GM19328 (cell line): Measurements from ENCODE around the gene TACC3.

ENCODE experiments used
- ATAC-seq: cut with Tn5 transposase; IDR thresholded peaks from one replicate; pipeline ENCODE4 v1.9.1; 2021; ENCODE audit warnings: mild to moderate bottlenecking, moderate library complexity; ENCODE audit not compliant: unreplicated experiment

Gene TACC3

DNA sequence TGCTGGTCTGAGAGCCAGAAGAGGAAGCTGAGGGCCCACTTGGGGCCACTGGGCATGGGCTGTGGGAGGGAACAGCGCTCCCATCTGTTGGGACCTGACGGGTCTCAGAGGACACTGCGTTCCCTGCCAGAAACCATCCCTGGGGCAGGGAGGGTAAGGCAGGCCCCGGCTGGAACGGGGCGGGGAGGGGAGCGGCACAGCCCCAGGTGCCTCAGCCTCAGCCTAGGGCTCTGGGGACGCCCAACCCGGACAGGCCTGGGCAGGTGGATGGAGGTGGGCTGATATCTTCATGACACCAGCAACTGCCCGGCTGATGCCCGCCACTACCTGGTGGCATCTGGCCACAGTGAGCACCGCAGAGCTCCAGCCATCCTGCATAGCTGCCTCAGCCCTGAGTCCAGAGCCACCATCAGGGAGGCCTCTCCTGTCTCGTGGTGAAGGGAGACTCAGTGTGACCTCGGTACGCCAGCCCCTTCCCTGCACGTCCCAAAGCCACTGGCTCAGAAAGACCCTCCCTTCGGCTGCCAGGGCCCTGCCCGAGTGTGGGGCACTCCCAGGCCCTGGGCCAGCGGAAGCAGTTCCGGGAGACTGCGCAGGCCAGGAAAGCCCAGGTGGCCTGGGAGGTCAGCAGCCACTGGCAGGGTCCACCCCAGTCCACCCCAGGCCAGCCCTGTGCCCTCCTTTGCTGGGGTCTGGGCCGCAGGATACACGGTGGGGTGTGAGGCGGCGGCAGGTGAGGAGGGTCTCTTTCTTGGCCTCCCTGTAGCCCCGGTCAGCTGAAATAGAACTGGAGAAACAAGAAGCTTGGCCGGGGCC lies 37.2 kb downstream of the TACC3 start:
- no peak for ATAC-seq

DNA sequence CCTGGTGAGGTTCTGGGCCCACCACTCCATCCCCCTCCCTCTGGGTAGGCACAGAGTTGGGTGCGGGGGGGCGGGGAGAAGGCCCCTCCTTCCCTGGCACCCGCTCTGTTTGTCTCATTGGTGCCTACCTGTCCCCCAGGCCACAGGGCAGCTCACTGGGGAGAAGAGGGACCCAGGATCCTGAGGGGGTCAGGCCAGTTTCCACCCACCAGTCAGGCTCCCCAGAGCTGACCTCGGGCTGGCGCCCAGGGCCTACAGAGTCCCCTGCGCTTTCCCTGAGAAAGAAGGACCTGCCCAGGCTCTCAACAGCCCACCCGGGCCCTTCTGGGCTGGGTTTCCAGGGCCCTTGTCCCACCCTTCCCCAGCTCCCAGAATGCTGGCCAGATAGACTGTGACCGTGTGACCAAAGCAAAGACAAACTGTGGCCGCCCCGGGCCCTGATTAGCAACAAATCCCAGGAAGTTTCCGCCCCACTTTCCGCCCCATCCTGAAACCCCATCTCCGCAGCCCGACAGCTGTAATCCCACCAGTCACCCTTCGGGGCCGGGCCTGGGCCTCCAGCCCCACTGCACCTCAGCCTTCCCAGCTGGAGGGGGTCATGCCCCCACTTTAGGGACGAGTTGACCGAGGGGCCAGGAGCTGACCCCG lies 38.0 kb downstream of the TACC3 start:
- ATAC-seq = no peak

DNA sequence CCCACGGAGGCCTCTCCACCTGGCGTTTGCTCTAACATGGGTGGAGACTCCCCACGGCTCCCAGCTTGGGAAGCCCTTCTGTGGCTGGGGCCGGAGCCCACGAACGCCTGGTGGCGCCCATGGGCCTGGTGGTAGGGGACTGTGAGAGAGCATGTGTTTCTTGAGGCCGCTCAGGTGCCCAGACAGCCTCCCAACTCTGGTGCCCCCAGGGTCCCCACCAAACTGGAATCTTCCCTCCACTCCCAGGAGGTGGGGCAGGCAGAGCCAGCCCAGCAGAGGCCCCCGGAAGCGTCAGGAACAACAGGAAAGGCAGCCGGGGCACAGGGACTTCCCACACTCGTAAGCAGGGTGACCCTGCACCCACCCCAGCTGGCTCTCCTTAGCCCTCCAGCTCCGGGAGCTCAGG lies 38.5 kb downstream of the TACC3 start:
- ATAC-seq = no peak

DNA sequence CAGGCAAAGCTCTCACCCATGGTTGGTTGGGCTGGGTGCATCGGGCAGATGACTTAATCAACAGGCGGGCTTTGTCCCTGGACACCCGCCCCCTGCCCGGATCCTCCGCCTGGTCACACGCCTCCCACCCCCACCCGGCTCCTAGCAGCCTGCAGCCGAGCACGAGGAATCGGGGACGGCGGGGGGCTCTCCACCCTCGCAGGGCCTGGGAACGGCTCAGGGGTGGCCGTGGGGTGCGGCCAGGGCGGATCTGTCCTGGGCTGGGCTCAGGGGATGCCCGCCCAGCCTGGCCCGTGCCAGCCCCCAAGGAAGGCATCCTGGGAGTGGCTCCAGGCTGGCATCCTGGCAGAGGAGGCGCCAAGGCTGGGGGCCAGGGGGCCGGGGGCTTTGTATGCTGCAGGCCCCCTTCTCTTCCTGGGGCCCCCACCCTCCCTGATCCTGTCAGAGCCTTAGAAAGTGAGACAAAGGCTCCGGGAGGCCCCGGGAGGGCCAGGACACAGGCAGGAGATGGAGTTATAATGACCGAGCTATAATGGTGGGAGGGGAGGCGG lies 39.3 kb downstream of the TACC3 start:
- ATAC-seq = no peak

DNA sequence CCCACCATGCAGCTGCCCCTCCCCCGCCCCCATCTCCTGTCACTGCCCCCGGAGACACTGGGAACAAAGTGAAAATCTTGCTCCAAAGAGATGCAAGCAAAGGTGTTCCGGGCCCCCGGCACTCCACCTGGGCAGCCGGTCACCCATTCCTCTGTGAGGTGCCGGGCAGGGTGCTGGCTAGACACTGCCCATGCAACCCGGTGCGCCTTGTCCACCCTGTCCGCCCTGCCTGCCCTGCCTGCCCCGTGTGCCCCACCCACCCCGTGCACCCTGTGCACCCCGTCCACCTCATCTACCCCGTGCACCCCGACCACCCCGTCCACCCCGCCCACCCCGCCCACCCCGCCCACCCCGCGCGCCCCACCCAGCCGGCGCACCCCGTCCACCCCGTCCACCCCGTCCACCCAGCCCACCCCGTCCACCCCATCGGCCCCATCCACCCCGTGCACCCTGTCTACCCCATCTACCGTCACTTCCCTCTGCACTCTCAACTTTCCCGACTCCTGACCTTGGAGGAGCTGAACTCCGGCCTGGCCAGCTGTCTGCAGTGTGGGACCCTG lies 39.9 kb downstream of the TACC3 start:
- no peak for ATAC-seq

DNA sequence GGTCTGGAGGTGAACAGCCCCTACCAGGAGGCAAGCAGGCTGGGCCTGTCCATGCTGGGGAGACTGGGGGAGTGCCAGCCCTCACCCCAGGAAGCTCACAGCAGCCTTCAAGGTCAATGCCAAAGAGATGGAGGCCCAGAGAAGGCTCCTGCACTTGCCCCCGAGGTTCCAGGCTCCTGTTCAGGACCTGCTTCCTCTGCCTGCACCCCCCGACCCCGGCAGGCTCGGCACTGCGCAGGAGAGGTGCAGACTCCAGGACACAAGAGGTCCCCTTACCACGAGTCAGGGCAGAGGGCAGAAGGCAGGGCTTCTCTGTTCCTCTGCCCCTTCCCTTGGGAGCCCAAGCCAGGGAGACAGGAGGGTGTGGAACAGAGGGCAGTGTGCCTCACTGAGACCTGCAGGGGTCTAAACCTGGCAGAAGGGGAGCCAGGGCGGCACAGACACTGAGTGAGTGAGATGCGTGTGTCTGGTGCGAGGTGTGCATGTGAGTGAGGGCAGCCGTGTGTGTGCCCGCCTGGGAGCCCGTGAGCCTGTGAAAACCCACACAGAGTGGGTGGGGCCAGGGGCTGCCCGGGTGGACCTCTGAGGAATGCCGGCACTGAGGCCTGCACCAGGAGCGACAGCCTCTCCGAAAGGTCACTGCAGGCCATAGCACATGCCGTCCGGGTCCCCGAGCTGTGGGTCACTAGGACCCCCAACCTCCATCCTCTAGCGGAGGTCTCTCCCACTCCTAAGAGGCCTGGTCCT lies 41.1 kb downstream of the TACC3 start:
- no peak for ATAC-seq

DNA sequence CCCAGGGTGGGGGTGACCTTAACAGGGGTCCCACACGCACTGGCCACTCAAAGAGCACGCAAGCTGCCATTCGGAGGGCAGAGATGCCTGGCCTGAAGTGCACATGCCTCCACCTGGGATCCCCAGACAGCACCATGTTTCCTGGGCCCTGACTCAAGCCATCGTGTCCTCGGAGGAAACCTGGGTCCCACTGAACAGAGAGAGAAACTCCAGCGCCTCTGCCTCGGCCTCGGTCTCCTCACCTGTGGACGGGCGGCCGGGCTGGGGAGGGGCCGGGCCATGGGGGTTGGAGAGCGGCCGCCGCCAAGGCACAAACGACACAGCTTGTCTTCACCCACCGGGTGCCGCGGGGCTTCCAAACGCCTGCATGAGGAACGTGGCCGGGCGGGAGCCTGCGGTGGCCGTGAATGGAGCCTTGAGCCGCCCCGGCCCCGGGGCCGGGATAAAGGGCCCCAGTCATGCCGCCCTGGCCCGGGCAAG lies 41.8 kb downstream of the TACC3 start:
- no peak for ATAC-seq

DNA sequence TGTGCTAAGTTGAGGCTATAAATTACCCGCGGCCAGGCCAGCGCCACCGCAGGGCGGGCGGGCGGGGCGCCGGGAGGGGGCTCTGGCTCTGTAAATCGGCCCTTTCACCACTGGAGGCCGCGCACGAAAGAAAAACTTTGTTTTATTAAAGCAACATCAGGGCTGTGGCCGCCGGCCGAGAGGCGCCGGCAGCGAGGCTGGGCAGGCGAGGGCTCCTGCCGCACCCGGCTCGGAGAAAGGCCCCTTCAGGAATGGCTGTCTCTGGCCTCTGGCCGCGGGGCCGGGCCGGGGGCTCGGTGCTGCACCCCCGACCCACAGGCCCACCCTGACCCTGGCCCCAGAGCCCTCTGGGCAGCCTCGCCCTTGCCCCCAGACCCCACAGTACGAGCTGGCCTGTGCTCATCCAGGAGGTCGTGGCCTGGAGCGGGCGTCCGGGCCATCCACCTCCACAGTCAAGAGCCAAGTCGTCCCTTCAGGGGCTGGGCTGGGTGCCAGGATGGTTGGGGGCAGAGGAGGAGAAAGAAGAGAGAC lies 42.3 kb downstream of the TACC3 start:
- no peak for ATAC-seq

DNA sequence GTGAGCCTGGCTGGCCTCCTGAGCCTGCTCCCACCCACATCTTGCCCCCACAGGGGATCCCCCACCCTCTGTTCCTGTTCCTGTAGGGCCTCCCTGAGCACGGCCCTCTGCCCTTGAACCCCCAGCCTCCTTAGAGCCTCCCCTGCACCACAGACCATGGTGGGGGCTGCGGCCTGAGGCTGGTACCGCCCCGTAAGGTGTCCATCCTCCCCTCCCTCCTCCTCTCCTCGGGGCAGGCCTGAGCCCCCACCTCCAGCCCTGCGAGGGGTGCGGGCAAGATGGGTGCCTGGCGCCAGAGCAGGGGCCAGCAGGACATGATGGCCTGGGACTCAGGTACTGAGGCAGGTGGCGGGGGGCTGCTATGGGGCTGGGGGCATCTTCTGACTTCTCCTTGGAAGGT lies 43.3 kb downstream of the TACC3 start:
- no peak for ATAC-seq

DNA sequence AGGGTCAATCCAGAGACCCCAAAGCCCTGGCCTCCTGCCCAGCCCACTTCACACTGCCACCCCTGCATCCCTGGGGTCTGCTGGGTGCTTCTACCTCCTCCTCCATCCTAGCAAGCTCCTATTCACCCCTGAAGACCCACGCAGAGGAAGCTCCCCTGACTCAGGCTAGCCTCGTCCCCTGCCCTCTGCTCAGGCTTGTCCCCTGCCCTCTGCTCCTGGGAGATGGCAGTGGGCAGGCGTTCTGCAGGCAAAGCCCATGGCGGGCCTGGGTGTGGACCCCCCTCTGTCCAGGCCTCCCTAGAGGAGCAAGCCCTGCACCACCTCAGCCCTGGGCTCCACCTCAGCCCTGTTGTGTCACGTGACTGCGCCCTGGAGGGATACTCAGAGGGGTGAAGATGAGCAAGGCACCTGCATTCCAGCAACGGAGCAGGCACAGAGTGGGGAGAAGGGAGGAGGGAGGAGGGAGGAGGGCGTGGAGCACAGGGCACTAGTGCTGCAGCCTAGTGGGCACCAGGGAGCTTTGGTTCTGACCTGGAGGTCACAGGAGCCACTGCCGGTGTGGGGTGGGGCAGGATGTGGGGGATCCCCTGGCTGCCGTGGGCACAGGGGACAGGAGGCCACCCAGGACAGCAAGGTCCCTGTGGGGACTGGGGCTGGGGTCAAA lies 44.2 kb downstream of the TACC3 start:
- no peak for ATAC-seq

DNA sequence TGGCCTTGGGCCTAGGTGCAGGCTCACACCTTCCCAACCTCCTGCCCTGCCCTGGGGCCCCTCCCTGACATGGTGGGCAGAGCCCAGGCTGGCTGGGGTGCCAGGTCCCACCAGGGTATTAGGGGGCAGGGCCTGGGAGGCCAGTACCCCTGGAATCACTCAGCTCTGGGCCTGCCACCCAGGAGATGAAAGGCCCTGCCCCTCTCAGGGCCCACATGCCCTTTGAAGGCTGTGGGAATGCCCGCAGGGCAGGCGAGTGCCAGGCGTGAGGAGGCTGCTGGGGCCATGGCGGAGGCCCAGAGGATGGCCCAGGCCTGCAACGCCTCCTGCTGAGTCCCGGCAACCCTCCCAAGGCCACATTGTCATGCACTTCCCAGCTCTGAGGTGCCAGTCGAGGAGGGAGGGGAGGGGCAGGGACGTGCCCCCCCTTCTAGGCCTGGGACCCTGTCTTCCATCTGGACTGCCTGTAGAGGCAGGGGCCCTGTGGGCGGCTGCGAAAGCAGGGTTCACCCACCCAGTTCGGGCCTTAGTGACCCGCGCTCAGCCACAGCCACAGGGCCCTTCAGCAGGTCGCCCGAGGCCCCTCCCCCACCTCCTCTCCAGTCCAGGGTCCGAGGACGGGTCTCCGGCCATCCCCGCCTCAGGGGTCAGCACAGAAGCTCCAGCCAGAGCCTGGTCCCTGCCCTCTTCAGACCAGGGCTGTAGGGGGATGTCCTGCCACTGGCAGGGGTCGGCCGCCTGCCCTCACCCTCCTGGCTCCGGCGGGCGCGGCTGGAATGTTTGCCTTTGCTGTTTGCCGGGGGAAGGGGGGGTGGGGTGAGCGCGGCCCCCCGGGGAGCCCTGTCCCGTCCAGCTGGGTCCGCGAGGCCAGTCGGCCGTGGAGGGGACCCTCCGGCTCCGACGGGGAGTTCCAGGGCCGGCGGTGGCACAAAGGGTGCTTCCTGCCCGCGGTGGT lies 45.1 kb downstream of the TACC3 start:
- ATAC-seq = no peak

DNA sequence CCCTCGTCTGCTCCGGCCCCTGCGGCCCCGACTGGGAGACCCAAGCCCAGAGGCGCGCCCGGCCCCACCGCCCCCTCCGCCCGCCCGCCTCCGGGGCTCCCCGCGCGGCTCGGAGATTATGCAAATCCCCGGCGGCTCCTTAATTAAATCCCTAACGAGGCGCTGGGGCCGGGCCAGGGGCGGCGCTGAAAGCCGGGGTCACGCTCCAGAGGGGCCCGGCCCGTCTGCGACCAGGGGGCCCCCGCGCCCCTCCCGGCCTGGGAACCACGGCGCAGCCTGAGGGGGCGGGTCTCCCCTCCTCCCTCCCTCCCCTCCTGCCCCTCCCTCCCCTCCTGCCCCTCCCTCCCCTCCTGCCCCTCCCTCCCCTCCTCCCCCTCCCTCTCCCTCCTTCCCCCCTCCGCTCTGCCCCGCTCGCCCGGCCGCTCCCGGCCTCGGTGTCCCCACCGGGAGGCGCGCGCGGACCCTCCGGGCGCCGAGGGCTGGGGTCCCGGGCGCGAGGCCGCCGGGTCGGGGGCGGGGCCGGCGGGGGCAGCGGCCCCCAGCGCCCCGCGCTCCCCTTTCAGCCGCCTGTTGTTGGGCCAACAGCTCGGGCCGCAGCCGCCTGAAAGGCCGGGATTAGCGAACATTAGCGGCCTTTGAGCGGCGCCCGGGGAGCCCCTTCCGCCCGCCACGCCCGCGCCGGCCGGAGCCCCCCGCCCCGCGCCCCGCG lies 45.9 kb downstream of the TACC3 start:
- ATAC-seq = no peak

DNA sequence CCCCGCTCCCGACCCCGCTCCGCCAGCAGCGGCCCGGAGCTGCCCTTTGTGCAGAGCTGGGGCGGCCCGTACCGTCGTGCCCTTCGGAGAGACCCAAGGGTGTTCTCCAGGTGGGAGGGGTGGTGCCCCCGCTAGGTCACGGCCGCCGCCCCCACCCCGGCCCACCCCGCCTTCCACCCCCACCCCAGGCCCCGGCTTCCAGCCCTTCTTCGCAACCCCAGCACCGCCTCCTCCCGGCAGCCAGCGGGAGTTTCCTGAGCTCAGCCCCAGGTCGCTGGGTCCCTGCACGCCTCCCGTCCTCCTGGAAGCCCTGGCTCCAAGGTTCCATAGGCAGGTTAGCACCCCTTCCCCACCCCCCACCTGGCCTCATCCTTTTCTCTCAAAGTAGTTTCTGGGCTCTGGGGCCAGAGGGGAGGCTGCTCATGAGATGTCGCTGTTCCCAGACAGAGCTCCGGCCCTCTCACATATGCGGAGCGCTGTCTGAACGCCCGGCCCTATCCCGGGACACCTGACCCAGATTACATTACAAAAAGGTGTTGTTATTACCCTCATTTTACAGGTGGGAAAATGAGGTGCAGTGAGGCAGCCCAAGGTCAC lies 46.5 kb downstream of the TACC3 start:
- no peak for ATAC-seq

DNA sequence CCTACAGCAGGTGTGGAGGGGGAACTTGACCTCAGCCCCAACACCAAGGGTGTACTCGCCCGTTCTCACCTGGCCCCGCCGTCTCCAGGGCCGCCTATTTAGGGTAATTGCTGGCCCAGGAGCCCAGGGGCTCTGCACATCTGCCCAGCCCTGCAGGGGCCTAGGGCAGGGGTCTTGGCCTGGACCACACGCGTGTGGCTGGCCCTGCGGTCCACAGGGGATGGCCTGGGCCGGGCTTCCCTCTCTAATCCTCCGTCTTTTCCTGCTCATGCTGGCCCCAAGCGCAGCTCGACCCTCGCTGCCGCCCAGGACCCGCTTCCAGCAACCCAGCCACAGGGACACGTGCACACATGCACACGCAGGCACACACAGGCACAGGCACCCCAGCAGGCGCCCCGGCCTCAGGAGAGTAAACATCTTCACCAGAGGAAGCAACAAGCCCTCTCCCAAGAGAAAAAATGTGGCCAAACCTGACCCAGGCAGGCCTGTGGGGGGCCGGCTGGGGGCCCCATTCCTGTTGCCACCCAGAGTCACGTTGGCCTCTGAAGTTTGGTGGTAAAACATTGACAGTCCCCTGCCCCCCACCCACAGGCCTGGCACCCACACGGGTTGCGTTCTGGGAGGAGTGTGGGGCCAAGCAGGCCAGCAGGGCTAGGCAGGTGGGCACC lies 47.2 kb downstream of the TACC3 start:
- no peak for ATAC-seq

DNA sequence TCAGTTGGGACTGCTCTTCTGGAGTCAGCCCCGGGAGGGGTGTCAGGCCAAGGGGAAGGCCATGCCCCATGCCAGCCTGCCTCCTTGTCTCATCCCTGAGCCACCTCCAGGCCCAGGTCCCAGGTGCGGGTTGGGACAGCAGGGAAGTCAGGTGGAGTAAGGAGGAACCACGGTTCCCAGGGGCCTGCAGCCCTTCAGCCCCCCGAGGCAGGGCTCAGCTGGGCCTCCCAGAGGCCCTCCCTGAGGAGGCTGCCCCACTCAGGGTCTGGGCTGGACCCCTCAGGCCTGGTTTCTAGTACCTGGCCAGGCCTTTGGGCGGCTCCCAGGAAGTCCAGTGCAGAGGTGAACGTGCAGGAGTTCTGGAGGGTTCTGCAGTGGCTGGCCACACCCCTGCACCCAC lies 48.4 kb downstream of the TACC3 start:
- no peak for ATAC-seq

DNA sequence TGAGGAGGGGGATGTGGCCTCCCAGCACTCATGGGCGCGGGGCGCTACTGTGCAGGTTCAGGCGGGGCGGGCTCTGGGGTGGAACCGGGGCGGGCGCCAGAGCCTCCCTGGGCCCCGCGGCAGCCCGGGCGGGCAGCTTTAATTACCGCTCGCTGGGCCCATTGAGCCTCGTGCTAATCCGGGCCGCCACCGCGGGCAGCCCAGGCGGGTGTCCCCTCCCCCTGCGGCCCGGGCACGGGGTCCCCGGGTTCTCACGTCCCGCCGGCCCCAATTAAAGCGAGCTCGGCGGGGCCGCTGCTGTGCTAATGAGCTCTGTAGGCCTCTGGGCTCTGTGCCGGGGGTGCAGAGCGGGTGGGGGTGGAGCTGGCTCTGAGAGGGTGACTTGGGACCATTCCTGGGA lies 48.9 kb downstream of the TACC3 start:
- no peak for ATAC-seq

DNA sequence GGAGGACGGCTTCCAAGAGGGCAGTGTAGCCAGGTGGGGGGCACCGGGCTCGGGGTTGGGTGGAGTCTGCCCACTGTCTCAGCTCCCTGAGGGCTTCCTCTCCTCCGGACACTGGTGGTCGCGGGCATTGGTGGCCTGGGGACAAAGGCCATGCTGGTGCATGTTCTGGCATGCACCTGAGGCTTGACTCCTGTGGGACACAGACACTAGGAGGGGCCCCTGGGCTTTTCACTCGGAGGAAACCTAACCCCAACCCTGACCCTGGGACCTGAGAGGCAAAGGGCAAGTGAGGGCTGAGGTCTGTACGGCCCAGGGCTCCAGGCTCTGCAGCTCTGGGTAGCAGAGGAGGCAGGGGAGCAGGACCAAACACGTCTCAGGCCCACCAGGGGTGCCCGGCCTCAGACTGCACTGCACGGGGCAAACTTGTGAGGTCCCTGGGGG lies 49.5 kb downstream of the TACC3 start:
- no peak for ATAC-seq
